ENCODE results near the gene UNC50.

The UNC50 gene

GRCh38 chr2:98578231-98578630 lies 30.2 kb upstream of the UNC50 start:
- Histone ChIP-seq H3K27me3 (replicated peaks) (no peaks in the 10 kb centered on the region), H3K4me3 (ENCODE audit: low read depth, low read length) (no peak overlapping the region), H3K36me3 (replicated peaks) (peaks cover 4% of the 10 kb centered on the region), H3K27ac (no peak overlapping the region)
- in situ Hi-C loops (cut with HindIII; ENCODE audit: low pct_ligation_motif_present, low sequenced_read_pairs) = no loop called here
- TF ChIP-seq, protein P1, sequence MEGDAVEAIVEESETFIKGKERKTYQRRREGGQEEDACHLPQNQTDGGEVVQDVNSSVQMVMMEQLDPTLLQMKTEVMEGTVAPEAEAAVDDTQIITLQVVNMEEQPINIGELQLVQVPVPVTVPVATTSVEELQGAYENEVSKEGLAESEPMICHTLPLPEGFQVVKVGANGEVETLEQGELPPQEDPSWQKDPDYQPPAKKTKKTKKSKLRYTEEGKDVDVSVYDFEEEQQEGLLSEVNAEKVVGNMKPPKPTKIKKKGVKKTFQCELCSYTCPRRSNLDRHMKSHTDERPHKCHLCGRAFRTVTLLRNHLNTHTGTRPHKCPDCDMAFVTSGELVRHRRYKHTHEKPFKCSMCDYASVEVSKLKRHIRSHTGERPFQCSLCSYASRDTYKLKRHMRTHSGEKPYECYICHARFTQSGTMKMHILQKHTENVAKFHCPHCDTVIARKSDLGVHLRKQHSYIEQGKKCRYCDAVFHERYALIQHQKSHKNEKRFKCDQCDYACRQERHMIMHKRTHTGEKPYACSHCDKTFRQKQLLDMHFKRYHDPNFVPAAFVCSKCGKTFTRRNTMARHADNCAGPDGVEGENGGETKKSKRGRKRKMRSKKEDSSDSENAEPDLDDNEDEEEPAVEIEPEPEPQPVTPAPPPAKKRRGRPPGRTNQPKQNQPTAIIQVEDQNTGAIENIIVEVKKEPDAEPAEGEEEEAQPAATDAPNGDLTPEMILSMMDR (IDR thresholded peaks at IDR 0.05; ENCODE audit: low read depth, low read length, missing control alignments) = no peak
- DNase-seq = no peak

DNA sequence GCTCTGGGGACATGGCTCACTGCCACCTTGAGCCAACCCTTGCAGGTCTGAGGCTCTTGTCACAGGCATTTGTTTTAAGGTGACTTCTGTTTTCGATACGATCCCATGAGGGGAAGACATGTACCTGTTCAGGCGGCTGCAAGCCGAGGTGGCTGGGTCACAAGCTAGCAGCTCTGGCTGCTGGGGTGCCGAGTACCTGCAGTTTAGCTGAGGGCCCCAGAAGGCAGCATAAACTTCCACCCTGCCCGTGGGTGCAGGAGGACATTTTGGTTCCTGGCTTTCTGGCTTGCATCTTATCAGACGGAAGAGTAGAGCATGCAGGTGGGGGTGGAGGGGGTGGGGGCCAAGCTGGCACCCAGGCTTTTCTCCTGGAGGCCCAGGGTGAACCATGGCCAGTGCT lies 28.5 kb upstream of the UNC50 start:
- H3K36me3 ChIP-seq (replicated peaks) = peaks cover 4% of the 10 kb centered on the region
- DNase-seq = no peak
- H3K27me3 ChIP-seq (replicated peaks) = no peaks in the 10 kb centered on the region
- in situ Hi-C loops (cut with HindIII; ENCODE audit: low pct_ligation_motif_present, low sequenced_read_pairs) = no loop called here
- H3K4me3 ChIP-seq (ENCODE audit: low read depth, low read length) = no peak overlapping the region
- no peak overlapping the region for H3K27ac ChIP-seq
- TF ChIP-seq, protein P1 (IDR thresholded peaks at IDR 0.05; ENCODE audit: low read depth, low read length, missing control alignments) = no peak

DNA sequence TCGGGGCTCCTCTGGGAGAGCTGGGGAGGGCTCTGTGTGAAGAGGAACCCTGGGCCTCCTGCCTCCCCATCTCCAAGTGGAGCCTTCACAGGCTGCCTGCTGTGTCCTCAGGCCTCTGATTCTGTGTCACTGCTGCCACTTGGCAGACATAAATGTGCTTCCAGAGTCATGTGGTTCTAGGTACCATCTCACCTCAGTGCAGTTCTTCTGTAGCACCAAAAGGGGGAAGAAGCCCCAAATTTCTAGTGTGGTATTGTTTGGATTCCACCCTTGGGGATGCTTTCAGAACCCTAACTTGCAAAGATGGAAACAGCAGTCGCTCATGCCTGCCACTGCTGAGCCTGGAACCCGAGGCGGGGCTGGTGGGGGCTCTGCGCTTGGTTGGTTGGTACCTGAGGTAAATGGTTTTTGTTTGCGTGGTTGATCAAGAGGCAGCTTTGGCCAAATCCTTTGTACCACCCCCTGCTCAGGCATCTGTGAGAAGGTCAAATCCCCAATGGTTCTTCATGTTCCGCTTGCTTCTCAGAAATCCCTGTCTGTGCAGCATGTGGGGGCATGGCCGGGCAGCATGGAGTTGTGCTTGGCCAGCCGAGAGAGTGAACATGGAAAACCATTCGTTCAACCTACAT lies 27.6 kb upstream of the UNC50 start:
- Histone ChIP-seq H3K4me3 (ENCODE audit: low read depth, low read length) (no peak overlapping the region), H3K36me3 (replicated peaks) (peaks cover 4% of the 10 kb centered on the region), H3K27me3 (replicated peaks) (no peaks in the 10 kb centered on the region), H3K27ac (no peak overlapping the region)
- DNase-seq = no peak
- in situ Hi-C loops (cut with HindIII; ENCODE audit: low pct_ligation_motif_present, low sequenced_read_pairs) = no loop called here
- TF ChIP-seq, protein P1 (IDR thresholded peaks at IDR 0.05; ENCODE audit: low read depth, low read length, missing control alignments) = no peak

DNA sequence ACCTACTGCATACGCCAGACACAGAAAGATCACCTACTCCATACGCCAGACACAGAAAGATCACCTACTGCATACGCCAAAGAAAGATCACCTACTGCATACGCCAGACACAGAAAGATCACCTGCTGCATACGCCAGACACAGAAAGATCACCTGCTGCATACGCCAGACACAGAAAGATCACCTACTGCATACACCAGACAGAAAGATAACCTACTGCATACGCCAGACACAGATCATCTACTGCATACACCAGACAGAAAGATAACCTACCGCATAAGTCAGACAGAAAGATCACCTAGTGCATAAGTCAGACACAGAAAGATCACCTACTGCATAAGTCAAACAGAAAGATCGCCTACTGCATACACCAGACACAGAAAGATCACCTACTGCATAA lies 25.9 kb upstream of the UNC50 start:
- TF ChIP-seq, protein P1 (IDR thresholded peaks at IDR 0.05; ENCODE audit: low read depth, low read length, missing control alignments) = no peak
- H3K36me3 ChIP-seq (replicated peaks) = peaks cover 4% of the 10 kb centered on the region
- in situ Hi-C loops (cut with HindIII; ENCODE audit: low pct_ligation_motif_present, low sequenced_read_pairs) = no loop called here

GRCh38 chr2:98583276-98583675 lies 25.1 kb upstream of the UNC50 start:
- peaks cover 4% of the 10 kb centered on the region for H3K36me3 ChIP-seq (replicated peaks)
- no peak overlapping the region for H3K4me3 ChIP-seq (ENCODE audit: low read depth, low read length)
- in situ Hi-C loops (cut with HindIII; ENCODE audit: low pct_ligation_motif_present, low sequenced_read_pairs) = no loop called here
- DNase-seq = no peak
- H3K27ac ChIP-seq = no peak overlapping the region
- no peaks in the 10 kb centered on the region for H3K27me3 ChIP-seq (replicated peaks)
- TF ChIP-seq, protein P1 (IDR thresholded peaks at IDR 0.05; ENCODE audit: low read depth, low read length, missing control alignments) = no peak

More for the DNA sequence above, 25.9 kb upstream of the UNC50 start:
- no peak overlapping the region for H3K4me3 ChIP-seq (ENCODE audit: low read depth, low read length)
- no peak overlapping the region for H3K27ac ChIP-seq
- no peaks in the 10 kb centered on the region for H3K27me3 ChIP-seq (replicated peaks)
- no peak for DNase-seq
